NCI-H510A (cell line): ENCODE data around the gene SHH.

Experiments used
- DNase-seq: peaks from one replicate; lab custom pipeline; 2025; lab: John Stamatoyannopoulos, UW

Gene SHH

DNA sequence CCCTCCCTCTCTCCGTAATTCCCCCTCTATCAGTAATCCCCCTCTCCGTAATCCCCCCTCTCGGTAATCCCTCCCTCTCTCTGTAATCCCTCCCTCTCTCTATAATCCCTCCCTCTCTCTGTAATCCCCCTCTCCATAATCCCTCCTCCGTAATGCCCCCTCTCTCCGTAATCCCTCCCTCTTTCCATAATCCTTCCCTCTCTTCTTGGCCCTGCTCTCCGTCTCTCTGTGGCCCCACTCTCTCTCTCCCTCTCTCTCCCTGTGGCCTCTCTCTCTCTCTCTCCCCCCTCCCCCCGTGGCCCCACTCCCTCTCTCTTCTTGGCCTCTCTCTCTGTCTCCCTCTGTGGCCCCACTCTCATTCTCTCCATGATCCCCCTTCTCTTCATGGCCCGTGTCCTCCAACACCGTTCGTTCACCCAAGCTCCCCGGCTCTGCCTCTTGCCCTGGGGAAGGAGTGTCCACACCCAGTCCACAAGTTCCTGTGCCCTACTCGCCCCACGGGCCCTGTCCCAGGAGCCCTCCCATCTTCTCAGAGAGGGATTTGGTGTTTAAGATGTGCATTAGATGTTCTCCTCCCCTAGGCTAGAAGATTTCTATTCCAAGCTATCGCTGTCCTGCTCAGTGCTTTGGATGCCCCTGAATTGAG, 19.8 kb downstream of the SHH start:
- DNase-seq, result no peak

DNA sequence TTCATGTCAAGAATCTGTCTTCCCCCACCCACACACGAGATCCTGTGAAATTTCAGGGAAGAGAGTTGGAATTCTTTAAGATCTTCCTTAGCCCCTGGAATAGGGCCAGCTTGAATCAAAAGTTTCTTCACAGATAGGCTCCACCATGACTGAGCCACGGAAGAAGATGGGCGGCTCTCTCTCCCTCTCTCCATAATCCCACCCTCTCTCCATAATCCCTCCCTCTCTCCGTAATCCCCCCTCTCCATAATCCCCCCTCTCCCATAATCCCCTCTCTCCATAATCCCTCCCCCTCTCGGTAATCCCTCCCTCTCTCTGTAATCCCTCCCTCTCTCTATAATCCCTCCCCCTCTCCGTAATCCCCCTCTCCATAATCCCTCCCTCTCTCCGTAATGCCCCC, 20.4 kb downstream of the SHH start:
- DNase-seq, result no peak

DNA sequence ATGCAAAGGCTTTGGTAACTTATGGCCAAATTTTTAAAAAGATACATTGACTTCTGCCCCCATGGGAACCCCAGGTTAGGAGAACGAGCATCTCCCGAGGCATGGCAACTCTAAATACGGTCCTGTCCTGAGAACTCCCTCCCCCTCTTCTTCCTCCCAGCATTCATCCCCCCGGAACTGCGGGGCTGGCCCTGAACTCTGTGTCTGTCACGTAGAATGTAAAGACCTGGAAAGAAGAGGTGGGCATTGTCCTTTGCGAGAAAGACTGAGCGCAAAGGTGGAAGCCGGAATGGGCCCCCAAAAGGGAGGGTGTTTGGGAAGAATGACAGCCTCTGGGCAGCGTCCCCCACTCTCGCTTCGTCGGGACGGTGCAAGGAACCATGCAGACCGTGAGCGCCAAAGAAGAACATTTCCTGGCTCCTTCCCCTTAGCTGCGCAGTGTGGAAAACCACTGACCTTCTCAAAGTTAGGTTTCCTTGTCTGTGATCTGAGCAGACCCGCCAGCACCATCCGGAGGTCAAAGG, 21.0 kb downstream of the SHH start:
- DNase-seq, result no peak

DNA sequence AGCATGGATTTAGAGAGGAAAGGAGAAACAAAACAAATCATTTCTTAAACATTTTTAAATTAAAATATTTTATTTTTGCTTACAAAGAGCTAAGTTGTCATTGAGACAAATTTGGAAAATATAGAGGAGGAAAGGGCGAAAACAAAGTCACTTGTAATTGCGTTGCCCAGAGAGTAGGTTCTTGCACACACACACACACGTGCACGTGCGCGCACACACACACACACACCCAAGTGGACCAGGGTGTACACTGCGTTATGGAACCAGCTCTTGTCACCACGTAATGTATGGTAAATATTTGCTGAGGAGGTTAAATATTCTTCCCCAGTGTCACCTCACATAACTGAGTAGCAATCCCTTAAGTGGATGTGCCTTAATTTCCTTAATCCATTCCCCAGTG, 21.6 kb downstream of the SHH start:
- no peak for DNase-seq

DNA sequence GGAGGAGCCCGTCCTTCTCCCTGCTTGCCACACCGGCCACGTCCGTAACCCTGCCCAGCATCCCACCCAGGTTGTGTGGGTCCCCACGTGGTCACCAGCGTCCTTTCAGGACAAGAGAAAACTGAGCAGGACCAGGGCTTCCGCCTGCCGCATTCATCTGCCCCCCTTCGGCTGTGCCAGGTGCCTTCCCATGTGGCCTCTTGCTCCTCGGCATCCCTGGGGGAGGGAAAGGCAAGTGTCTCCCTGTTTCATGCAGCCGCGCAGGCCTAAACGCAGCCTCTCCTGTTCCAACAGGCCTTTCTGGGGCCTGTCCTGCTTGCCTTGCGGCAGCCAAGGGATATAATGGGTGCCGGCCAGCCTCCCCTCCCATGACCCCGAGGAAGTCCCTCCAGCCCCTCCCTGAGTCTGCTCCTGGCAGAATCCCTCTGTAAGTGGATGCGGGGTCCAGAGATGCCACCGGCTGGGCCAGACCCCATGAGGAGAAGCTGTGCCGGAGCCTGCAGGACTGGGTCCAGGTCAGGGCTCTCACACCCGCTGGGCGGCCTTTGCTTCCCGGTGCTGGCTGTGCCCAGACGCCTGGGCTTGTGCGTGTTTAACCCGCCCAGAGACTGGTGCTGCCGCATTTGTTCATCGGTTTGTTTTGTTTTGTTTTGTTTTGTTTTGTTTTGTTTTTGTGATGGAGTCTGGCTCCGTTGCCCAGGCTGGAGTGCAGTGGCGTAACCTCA, 23.1 kb downstream of the SHH start:
- DNase-seq, result no peak

DNA sequence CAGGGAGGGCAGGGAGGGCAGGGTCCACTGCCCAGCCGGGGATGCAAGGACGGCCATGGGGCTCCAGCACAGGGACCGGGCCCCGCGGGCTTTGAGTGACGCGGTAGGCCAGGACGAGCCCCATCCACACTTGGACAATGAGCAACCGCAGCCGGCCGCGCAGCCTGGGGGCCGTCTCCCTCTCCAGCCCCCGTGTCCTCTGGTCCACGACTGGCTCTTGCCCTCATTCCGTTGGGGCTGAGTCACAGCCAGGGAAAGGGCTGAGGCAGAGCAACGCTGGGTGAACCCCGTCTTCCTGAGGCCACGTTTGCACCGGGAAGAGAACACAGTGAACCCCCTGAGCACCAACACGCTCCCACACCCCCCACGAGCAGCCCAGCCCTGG, 23.7 kb downstream of the SHH start:
- DNase-seq, result no peak

DNA sequence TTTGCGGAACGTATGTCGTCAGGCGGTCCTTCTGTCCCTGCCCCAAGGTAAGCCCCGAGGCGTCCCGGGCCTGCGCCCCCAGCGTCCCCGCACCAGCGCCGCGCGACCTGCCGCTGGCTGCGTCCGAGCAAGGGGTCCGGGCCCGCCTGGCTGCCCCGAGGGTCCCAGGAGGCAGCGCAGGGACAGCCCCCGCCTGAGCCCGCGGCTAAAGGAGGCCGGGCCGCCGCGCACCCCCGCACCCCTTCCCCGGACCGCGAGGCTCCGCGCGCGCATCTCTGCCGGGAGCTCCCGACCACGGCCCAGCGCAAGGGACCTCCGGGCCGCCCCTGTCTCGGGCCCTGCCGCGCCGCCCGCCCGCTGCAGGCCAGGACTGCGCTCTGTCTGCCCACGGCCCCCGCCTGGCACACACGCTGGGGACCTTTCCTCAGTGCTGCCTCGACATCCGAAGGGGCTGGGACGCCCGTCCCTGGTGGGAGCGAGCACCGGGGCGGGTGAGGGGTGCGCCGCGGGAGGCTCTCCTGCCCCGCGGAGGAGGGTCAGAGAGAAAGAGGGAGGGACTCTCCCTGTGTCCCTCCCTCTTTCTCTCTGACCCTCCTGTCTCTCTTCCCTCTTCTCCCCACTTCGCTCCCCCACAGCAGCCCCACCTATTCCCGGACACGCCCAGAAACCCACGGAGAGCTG, 25.0 kb downstream of the SHH start:
- DNase-seq, result no peak

DNA sequence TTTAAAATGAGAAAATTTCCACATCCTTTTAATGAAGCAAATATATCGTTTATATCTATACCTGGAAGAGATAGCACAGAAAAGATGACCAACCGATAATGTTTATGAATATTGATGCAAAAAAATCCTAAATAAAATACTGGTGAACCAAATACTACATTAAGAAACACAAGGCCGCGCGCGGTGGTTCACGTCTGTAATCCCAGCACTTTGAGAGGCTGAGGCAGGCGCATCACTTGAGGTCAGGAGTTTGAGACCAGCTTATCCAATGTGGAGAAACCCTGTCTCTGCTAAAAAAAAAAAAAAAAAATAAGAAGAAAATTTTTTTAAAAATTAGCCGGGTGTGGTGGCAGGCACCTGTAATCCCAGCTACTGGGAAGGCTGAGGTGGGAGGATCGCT, 25.8 kb downstream of the SHH start:
- DNase-seq, result no peak

DNA sequence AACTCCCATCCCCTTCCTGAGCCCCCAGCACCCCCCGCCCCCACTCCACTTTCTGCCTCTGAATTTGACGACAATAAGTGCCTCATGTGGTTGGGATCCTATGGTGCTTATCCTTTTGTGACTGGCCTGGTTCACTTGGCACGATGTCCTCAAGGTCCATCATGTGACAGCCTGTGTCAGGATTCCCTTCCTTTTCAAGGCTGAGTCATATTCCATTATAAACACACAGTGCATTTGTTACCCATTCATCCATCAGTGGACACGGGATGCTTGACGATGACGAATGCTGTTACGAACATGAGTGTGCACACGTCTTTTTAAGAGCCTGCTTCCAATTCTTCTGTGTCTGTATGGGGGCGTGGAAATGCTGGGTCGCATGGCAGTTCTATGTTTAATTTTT, 26.7 kb downstream of the SHH start:
- no peak for DNase-seq

DNA sequence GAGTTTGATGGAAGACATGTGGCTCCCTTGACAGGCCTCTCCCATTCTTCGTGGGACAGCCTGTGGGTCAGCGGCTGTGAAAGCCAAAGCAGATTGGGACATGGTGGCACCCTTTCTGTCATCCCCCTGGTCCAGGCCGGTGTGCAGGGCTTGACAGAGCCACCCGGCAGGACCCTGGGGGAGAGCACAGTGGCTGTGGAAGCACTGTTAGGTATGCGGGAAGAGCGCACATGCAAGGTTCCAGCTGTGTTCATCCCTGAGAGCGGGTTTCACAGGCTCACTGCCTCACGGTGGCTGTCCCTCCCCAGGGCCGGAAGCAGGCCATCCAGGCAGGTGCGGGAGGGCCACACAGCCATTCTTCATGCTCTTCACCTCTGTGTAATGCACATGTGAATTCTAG, 29.8 kb downstream of the SHH start:
- DNase-seq, result no peak

DNA sequence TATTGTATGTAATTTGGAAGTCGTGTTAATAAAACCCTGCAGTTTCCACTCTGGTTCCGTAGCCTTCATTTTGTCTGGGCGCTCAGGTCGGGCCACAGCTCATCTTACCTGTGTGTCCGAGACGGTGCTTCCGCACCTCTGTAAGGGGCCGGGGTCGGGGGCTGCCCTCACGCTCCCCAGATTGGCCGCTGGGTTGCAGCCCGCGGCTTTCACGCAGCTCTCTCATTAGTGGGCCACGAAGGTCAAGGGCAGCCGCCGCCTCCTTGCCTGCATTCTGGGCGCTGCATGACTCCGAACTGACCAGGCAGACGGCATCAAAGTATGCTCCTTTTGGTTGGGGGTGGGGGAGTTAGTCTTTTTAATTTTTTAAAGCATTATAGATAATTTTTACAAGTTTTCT, 30.8 kb downstream of the SHH start:
- DNase-seq, result no peak

DNA sequence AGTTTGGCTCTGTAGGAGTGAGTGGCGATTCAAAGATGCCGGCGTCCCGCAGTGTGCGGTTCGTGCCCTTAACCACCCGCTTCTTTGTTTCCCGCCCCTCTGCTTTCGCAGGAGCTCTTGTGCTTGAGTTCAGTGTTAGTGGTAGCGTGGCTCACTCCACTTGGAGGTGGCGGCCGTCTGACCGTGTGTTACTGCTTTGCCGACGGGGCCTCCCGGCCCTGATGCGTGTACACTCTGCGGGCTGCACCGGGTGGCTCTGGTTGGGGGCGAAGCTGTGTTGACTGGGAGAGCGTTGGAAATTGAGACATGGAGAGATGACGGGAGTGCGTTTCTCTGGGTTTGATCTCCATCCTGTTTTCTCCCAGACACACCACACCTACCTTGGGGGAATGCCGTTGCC, 31.4 kb downstream of the SHH start:
- DNase-seq, result no peak

DNA sequence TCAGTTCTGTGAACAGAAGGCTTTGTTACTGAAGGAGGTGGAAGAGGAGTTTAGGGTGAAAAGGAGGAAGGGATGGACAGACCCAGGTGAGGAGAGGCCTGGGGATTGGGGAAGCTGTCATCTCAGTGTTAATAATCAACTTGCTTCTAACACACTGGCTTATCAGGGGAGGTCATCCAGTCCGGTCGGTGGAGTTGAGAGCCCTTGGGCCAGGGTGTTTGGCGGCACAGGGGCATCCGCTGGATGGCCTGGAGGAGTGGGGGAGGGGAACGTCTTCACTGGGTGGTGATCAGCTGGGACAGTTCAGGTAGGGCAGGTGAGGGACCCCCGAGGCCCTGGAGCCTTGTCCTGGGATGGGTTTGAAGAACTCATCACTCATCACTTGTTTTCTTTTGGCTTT, 33.9 kb downstream of the SHH start:
- no peak for DNase-seq

DNA sequence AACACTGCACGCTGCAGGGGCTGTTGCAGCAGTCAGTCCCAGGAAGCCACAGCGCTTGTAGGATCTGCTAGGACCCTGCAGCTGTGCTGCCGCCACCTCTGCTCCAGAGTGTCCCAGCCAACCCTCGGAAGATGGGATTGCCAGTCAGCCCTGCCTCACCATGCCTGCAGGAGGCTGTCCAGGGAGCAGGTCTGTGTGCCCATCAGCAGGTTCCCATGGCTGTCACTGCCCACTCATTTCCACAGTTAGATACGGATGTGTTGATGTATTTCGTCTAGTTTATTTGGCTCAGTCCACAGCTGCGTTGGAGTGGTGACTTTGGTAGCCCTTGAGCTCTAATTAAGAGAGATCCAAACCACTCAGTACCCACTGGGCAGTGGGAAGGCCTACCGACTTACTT, 35.7 kb downstream of the SHH start:
- DNase-seq, result no peak

DNA sequence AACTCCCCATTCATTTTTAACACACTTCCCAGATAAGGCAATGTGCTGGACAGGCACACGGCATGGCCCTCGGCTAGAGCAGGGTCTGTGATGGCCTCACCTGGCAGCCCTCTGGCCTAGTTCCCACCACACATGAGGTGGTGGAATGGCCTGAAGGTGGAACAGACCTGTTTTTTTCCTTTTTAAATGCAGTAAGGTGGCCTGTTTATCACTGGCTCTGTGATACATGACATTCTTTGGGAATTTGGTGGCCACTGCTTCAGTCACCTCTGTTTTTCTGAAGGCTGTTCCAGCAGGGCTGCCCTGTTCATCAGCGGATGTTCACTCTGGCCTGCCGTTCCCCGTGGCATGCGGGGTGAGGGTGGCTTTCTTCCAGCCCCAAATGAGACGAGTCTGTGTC, 36.6 kb downstream of the SHH start:
- DNase-seq, result no peak

DNA sequence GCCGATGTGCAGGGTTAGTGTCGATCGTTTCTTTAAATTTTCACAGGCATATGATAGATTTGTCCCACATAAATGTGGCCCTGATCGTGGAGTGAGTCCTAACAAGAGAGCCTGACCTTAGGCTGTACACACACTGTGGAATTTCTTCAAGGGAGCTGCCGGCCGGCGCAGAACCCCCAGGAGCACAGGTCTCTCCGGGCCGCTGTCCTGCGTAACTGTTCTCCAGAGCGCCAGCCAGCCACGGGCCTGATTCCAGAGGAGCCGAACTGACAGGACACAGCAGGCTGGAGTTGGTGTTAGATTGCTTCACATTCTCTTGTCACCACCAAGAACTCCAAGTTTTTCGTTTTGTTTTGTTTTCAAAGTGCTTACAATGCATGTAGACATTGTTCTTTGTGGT, 37.3 kb downstream of the SHH start:
- DNase-seq, result no peak

DNA sequence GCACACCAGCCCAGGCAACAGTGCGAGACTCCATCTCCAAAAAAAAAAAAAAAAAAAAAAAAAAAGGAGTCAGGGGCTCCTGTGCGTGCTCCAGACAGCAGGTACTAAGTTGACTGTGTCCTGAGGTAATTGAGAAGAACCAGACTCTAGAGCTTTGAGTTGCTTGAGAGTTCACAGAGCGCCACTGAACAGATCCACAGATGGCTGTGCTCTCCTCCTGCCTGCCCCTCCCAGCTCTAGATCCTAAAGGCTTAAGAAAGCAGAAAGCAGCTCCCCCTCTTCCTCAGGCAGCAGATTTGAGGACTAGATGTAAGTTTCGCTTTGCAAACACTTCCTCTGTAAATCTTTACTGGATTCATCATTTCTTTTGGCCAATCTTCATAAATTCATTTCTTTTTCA, 38.7 kb downstream of the SHH start:
- no peak for DNase-seq

DNA sequence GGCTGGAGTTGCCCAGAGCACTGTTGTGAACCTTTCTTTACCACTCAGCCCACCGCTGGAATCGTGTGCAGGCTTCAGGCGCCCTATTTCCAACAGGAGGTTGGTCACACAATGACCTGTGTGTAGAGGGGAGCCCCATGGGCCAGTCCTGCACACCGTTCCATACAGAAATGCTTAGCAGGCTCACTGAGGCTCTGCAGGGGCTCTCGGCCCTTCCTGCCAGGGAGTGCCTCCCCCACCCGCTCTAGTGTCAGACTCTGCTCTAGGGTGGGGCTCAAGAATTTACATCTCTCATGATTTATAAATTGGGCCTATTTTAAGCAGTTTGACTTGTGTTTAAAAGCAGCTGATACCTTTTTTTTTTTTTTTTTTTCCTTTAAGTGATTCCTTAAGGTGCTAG, 42.0 kb downstream of the SHH start:
- DNase-seq, result no peak

DNA sequence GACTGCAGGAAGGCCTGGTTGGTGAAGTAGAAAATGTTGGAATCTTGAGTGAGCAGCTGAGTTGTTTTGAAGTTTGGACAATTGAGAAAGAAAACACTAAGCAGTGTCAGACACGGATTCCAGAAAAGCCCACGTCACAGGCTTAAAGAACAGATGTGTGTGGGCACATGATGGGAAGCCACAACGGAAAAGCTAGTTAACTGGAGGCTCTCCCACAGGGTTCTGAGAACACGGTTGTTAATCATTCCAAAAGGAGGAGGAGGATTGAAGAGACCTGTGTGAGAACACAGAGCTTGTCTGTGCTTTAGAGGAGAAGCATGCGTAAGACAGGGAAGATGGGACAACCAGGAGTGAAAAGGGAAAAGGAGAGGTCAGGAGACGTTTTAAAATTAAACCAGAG, 42.6 kb downstream of the SHH start:
- DNase-seq, result no peak

DNA sequence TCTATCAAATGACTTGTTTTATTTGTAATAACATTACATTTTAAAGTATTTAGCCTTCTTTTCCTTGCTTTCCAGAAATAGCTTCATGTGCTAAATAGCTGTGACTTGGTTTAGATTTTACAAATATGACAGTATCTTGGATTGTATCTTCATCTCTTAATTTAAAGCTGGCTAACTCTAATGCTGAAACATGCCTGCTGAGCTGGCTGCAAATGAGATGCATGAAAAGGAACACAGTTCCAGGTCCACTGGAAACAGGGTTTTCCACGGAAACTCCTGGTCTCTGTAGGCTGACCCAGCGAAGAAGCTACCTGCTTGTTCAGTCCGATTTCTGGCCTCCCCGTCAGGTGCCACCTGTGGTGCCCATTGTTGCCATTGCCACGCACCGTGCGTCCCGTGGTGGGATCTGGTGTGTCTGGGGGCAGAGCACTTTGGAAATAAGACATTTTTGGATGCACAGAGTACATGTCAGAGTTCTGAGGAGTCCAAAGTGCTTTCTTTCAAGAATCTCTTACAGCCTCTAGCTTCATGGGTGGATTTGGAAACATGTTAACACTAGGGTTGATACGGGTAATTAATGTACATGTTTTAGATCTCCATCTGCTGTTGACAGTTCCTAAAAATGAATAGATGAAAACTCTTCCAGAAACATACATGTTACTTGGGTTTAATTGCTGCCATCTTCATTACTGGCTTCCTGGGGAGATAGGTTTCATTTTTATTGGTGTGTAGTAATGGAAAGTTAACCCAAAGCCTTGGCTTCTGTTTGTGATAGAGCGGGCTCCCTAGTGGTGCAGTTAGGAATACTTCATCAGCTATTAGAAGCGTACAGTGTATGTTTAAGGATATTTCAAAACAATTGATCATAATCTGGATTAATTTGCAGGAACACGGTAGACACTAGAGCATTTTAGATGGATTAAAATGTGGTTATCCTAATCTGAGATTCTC, 45.0 kb downstream of the SHH start:
- no peak for DNase-seq

DNA sequence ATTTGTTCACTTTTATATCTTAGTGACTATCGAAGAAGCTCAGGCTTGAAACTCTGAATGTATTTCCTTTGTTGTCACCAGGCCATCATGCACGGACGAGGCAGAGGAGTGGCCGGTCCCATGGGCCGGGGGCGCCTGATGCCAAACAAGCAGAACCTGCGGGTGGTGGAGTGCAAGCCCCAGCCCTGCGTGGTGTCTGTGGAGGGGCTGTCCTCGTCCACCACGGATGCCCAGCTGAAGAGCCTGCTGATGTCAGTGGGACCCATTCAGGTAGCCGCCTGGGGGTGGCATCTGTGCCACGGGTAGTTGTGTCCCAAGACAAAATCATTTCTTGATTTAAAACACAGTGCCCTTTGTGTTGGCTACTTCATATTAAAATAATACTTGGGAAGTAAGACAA, 45.9 kb downstream of the SHH start:
- DNase-seq, result no peak

DNA sequence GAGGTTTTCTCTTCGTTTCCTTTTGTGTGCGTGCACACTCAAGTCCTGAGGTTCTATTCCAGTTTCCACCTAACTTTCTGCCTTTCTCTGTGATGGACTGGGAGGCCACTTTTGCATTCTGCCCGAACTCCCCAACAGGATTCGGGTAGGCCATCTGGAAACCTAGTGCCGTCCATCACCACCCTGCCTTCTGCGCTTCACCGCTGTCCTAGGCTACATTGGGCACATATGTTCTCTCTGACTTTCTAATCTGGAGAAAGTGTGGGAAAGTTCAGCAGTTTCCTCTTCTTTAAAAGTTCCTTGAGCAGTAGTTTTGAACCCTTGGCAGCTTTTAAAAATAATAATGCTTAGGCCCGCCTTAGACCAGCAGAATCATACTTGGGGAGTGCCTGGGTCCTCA, 46.8 kb downstream of the SHH start:
- DNase-seq, result no peak
